Right atrium auricular region (tissue), 2 donors: ENCODE data around the gene PKIB. TPM values are rescaled to one million over a fixed set of nuclear protein-coding genes. Genes with fewer than 3 reads are reported as not detected.

Source experiments
- DNase-seq: peaks from one replicate; pipeline ENCODE4 v3.0.0-alpha.2; 2019; ENCODE audit warnings: low spot score
- H3K27ac ChIP-seq, 2 donors: fragments of 200-600 bp; sonication (generic); 1 replicate in 1 of 2; 2 replicates in 1 of 2; pipeline ENCODE4 v1.5.1; 2016 to 2019
- H3K27me3 ChIP-seq, 2 donors: fragments of 200-600 bp; sonication (generic); one replicate each; pipeline versions ENCODE4 v1.5.1 to v1.6.0; 2017 to 2019
- H3K36me3 ChIP-seq: fragments of 200-600 bp; sonication (generic); one replicate; pipeline ENCODE4 v1.5.1; 2016
- H3K4me1 ChIP-seq, 2 donors: fragments of 200-600 bp; sonication (generic); one replicate each; pipeline versions ENCODE4 v1.5.1 to v1.6.0; 2017 to 2019
- H3K4me3 ChIP-seq, 2 donors: fragments of 200-600 bp; sonication (generic); 1 replicate in 1 of 2; 2 replicates in 1 of 2; pipeline ENCODE4 v1.5.1; 2017 to 2019; ENCODE audit warnings: mild to moderate bottlenecking in 1 of 2, moderate library complexity in 1 of 2
- H3K9me3 ChIP-seq, 2 donors: fragments of 200-600 bp; sonication (generic); one replicate each; pipeline ENCODE4 v1.5.1; 2019
- total RNA-seq, 2 donors: library from RNA; depleted of rRNA; stranded (reverse); fragments of >200 nt; gene quantifications; one replicate each; pipeline ENCODE4 v1.1.0, GENCODE V29; 2016
- TF ChIP-seq, protein P1 (sequence below), 2 donors: fragments of 200-600 bp; sonication (generic); IDR thresholded peaks; one replicate each; pipeline ENCODE4 v1.5.1; 2019; ENCODE audit warnings: antibody characterized with exemption in 2 of 2

PKIB gene
- total RNA-seq, 2 donors from 2014 or later, result not detected

DNA sequence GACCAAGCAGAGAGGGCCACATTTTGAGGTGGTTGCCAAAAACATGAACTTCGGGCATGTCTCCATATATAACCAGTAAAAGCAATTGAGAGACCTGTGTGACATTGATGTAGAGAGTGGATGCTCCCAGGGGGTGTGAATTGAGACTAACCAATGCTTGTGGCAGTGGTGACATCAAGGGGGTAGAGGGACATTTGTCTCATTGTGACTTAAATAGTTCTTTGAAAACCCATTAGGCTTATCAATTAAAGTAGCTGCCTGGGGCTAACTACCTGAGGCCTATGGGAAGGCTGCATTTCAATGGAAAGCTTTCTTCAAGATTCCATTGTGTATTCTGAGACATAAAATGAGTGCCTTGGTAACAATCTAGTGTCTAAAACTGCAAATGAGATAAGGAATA lies 87.3 kb downstream of the PKIB start:
- DNase-seq, result no peak
- Histone ChIP-seq H3K27me3 (no peaks in the 10 kb centered on the region), H3K4me3 (no peak overlapping the region), H3K9me3 (no peaks in the 10 kb centered on the region), H3K4me1 (no peaks in the 10 kb centered on the region), H3K27ac (no peak overlapping the region), H3K36me3 (no peaks in the 10 kb centered on the region)
- TF ChIP-seq, protein P1, sequence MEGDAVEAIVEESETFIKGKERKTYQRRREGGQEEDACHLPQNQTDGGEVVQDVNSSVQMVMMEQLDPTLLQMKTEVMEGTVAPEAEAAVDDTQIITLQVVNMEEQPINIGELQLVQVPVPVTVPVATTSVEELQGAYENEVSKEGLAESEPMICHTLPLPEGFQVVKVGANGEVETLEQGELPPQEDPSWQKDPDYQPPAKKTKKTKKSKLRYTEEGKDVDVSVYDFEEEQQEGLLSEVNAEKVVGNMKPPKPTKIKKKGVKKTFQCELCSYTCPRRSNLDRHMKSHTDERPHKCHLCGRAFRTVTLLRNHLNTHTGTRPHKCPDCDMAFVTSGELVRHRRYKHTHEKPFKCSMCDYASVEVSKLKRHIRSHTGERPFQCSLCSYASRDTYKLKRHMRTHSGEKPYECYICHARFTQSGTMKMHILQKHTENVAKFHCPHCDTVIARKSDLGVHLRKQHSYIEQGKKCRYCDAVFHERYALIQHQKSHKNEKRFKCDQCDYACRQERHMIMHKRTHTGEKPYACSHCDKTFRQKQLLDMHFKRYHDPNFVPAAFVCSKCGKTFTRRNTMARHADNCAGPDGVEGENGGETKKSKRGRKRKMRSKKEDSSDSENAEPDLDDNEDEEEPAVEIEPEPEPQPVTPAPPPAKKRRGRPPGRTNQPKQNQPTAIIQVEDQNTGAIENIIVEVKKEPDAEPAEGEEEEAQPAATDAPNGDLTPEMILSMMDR (IDR thresholded peaks at IDR 0.05), result no peak

- no peak for DNase-seq
- H3K27me3 ChIP-seq, result no peaks in the 10 kb centered on the region
- H3K9me3 ChIP-seq, result no peaks in the 10 kb centered on the region
- TF ChIP-seq, protein P1 (IDR thresholded peaks at IDR 0.05), result no peak
- H3K36me3 ChIP-seq, result no peaks in the 10 kb centered on the region
- no peak overlapping the region for H3K4me3 ChIP-seq
- H3K27ac ChIP-seq, result no peak overlapping the region
- no peaks in the 10 kb centered on the region for H3K4me1 ChIP-seq
These were observed 91.5 kb downstream of the PKIB start for GRCh38 chr6:122701666-122702065.

GRCh38 chr6:122702841-122703240 lies 92.6 kb downstream of the PKIB start:
- no peaks in the 10 kb centered on the region for H3K4me1 ChIP-seq
- no peak for DNase-seq
- no peak overlapping the region for H3K27ac ChIP-seq
- TF ChIP-seq, protein P1 (IDR thresholded peaks at IDR 0.05), result no peak
- H3K4me3 ChIP-seq, result no peak overlapping the region
- no peaks in the 10 kb centered on the region for H3K9me3 ChIP-seq
- H3K36me3 ChIP-seq, result no peaks in the 10 kb centered on the region
- no peaks in the 10 kb centered on the region for H3K27me3 ChIP-seq

GRCh38 chr6:122704066-122704465 lies 93.9 kb downstream of the PKIB start:
- TF ChIP-seq, protein P1 (IDR thresholded peaks at IDR 0.05), result no peak
- H3K27me3 ChIP-seq, result no peaks in the 10 kb centered on the region
- no peak overlapping the region for H3K27ac ChIP-seq
- H3K4me1 ChIP-seq, result no peaks in the 10 kb centered on the region
- H3K9me3 ChIP-seq, result no peaks in the 10 kb centered on the region
- H3K4me3 ChIP-seq, result no peak overlapping the region
- no peaks in the 10 kb centered on the region for H3K36me3 ChIP-seq
- DNase-seq, result no peak

DNA sequence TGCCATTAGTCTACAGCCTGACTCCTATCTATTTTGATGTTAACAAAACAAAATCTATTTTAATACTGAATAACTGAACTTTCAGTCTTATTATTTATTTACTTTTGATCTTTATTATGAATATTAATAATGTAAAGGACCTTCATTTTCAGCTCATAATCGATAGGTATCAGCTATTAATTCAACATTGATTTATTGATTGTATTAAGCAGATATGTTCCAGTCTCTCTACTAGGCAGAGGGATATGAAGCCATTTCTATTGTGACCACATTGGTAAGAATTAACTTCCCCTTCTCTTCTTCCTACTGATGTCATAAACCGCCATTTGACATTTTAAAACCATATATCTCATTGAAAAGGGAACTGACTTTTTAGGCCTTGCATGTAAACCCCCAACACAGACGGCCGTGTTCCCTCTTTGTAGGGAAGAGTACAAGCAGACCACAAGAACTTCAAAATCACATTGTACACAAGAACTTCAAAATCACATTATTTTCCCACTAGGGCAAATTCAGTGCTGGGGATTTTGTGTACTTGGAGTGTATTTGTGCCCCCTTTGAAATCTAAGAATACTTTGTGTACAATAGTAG lies 99.8 kb downstream of the PKIB start:
- DNase-seq, result no peak
- no peak overlapping the region for H3K27ac ChIP-seq
- no peaks in the 10 kb centered on the region for H3K4me1 ChIP-seq
- no peaks in the 10 kb centered on the region for H3K27me3 ChIP-seq
- no peaks in the 10 kb centered on the region for H3K36me3 ChIP-seq
- TF ChIP-seq, protein P1 (IDR thresholded peaks at IDR 0.05), result no peak
- no peak overlapping the region for H3K4me3 ChIP-seq
- H3K9me3 ChIP-seq, result no peaks in the 10 kb centered on the region
